Measurements from ENCODE around the gene PSENEN. TPM values are rescaled to one million over a fixed set of nuclear protein-coding genes. Genes with fewer than 3 reads are reported as not detected.

PSENEN gene
- total RNA-seq, 3 donors from 2014 or later = 37.4 to 54.1 (median 54.0) TPM

DNA sequence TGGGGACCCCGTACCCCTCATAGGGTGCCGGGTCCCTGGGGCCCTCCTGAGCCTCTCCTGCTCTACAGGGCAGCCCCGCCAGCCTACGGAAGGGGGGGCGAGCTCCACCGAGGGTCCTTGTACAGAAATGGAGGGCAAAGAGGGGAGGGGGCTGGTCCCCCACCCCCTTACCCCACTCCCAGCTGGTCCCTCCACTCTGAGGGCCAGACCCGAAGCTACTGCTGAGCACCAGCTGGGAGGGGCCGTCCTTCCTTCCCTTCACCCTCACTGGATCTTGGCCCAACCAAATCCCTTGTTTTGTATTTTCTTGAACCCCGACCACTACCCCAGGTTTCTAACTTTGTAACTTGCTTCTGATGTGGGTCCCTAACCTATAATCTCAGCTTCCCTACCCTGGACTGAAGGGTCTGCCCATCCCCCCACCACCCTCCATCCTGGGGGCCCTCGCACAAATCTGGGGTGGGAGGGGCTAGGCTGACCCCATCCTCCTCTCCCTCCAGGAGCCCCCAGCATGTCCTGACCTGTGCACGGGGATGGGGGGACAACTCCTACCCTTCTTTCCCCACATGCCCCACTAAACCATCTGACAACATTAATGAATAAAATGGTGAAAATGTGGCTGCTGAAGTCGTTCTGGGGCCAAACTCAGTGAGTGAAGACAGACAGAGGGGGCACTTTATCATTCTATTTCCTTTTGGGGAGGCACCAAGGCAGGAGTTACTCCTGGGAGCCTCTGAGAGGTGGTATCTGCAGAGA lies 42.9 kb downstream of the PSENEN start:
- TF ChIP-seq POLR2A (IDR thresholded peaks at IDR 0.05) (no peak), POLR2AphosphoS5 (IDR thresholded peaks at IDR 0.05) (no peak)
- TF ChIP-seq, protein P1, sequence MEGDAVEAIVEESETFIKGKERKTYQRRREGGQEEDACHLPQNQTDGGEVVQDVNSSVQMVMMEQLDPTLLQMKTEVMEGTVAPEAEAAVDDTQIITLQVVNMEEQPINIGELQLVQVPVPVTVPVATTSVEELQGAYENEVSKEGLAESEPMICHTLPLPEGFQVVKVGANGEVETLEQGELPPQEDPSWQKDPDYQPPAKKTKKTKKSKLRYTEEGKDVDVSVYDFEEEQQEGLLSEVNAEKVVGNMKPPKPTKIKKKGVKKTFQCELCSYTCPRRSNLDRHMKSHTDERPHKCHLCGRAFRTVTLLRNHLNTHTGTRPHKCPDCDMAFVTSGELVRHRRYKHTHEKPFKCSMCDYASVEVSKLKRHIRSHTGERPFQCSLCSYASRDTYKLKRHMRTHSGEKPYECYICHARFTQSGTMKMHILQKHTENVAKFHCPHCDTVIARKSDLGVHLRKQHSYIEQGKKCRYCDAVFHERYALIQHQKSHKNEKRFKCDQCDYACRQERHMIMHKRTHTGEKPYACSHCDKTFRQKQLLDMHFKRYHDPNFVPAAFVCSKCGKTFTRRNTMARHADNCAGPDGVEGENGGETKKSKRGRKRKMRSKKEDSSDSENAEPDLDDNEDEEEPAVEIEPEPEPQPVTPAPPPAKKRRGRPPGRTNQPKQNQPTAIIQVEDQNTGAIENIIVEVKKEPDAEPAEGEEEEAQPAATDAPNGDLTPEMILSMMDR (IDR thresholded peaks at IDR 0.05) = no peak
- Histone ChIP-seq H3K27ac (no peak overlapping the region), H3K4me1 (no peaks in the 10 kb centered on the region), H3K4me3 (no peak overlapping the region), H3K9me3 (no peaks in the 10 kb centered on the region), H3K27me3 (no peaks in the 10 kb centered on the region), H3K36me3 (no peaks in the 10 kb centered on the region)
- intact Hi-C loops (cut with DNase I; ENCODE audit: low total_unique reads) = no loop called here
- no peak for DNase-seq (ENCODE audit: low spot score in 2 of 2)

DNA sequence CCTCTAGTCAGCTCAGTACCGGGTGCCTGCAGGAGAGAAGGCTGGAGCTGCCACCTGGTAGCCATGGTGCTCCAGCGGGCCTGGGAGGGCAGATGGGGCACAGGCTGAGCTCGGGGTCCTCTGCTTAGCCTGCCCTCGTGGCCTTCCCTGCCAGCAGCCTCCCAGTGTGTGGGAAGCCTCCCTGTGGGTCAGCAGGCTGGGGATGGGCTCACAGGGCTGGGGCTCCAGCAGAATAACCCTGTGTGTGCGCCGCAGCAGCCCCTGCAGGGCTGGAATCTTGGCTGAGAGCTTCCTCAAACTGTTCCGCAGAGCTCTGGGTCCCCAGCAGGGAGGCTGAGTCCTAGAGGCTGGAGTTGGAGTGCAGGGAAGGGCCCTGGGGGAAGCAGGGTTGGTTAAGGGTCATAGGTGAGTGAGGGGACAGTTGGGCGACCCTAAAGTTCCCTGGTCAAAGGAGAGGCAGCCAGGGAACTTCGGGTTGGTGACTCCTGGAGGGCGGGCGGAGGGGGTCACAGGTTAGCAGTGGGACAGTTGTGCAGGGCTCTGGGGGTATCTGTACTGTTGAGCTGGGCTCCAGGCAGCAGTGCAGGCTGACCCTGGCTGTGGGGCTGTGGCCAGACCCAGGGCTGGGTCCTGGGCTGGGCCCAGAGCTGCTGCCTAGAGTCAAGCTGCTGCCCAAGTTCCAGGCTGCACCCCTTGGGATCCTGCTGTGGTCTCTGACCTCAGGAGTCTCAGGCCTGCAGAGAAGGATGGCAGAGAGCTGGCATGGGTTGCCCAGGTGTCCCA lies 43.9 kb downstream of the PSENEN start:
- no peak overlapping the region for H3K27ac ChIP-seq
- no peak overlapping the region for H3K4me3 ChIP-seq
- no peak for DNase-seq (ENCODE audit: low spot score in 2 of 2)
- no peaks in the 10 kb centered on the region for H3K27me3 ChIP-seq
- no peaks in the 10 kb centered on the region for H3K4me1 ChIP-seq
- no peak for TF ChIP-seq POLR2AphosphoS5 (IDR thresholded peaks at IDR 0.05)
- TF ChIP-seq, protein P1 (IDR thresholded peaks at IDR 0.05) = no peak
- TF ChIP-seq POLR2A (IDR thresholded peaks at IDR 0.05) = no peak
- intact Hi-C loops (cut with DNase I; ENCODE audit: low total_unique reads) = no loop called here
- no peaks in the 10 kb centered on the region for H3K9me3 ChIP-seq
- no peaks in the 10 kb centered on the region for H3K36me3 ChIP-seq

DNA sequence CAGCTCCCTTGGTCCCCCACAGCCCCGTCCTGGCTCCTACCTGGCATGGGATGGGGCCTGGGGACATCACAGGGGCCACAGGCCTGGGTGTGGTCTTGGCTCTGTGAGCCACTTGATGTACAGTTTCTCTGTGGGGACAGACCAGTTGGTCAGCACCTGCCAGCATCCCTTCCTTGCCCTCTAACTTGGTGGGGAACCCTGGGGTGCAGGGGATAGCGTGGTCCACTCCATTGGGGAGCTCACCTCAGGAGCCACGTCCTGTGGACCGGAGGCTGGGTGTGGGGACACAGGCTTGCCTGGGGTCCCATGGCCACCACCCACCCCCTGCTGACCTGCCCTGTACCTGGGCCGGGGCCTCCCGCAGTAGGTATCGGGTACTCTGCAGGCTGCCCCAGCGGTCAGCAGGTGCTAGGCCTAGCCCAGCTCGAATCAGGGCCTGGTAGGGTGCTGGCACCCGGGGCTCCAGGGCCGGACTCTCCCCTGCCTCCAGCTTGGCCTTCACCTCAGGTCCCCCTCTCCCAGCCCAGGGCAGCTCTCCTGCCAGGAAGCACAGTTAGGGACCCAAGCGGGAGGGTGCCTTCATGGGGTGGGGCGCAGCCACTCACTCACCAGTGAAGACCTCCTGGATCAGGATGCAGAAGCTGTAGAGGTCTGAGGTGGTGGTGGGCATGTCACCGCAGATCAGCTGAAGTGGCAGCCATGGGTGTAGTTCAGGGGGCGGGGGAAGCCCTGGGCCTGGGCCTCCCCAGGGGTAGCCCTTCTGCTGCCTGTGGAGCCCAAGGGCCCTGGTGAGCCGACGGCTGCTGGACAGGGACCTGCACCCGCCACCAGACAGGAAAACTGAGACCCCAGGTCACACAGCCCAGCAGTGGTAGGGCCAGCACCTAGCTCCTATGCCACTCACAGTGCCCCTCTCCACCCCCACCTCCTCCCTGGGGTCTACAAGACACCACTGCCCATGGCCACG lies 44.8 kb downstream of the PSENEN start:
- no peaks in the 10 kb centered on the region for H3K36me3 ChIP-seq
- H3K4me3 ChIP-seq = no peak overlapping the region
- TF ChIP-seq POLR2AphosphoS5 (IDR thresholded peaks at IDR 0.05) (no peak), POLR2A (IDR thresholded peaks at IDR 0.05) (no peak)
- TF ChIP-seq, protein P1 (IDR thresholded peaks at IDR 0.05) = no peak
- no peak overlapping the region for H3K27ac ChIP-seq
- intact Hi-C loops (cut with DNase I; ENCODE audit: low total_unique reads) = no loop called here
- H3K27me3 ChIP-seq = no peaks in the 10 kb centered on the region
- no peak for DNase-seq (ENCODE audit: low spot score in 2 of 2)
- no peaks in the 10 kb centered on the region for H3K4me1 ChIP-seq
- H3K9me3 ChIP-seq = no peaks in the 10 kb centered on the region

DNA sequence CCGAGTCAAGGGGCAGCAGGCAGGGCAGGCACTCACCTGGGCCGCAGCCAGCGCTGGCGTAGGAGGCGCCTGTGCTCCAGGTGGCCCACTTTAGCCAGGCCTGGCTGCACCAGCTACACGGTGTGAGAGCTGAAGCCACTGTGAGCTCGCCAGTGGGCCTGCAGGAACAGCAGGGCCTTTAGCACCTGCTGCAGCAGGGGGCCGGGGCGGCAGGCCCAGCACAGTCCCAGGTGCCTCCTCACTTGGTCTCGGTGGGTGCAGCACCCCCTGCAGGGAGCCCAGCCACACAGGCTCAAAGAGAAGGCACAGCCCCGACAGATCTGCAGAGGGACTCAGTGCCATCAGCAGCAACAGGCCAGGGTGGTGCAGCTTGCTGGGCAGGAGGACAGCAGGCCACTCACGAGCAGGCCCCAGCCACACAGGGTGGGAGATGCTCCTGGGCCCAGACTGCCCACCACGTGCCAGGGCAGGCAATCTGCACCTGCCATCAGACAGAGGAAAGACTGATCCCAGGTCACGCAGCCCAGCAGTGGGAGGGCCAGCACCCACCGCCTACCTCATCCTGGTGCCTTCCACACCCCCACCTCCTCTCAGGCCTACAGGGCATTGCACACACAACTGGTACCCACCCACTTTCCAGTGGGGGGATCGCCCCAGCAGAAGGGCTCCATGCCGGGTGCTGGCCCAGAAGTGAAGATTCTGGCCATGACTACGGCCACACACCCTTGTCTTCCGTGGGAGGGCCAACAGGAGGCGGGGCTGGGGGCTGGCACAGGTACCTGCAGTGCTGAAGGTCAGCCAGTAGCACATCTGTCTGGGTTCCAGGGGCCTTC lies 45.7 kb downstream of the PSENEN start:
- Histone ChIP-seq H3K36me3 (no peaks in the 10 kb centered on the region), H3K4me3 (no peak overlapping the region), H3K9me3 (no peaks in the 10 kb centered on the region), H3K4me1 (no peaks in the 10 kb centered on the region), H3K27ac (no peak overlapping the region), H3K27me3 (no peaks in the 10 kb centered on the region)
- no peak for DNase-seq (ENCODE audit: low spot score in 2 of 2)
- TF ChIP-seq POLR2A (IDR thresholded peaks at IDR 0.05) (no peak), POLR2AphosphoS5 (IDR thresholded peaks at IDR 0.05) (no peak)
- TF ChIP-seq, protein P1 (IDR thresholded peaks at IDR 0.05) = no peak
- intact Hi-C loops (cut with DNase I; ENCODE audit: low total_unique reads) = no loop called here
